22Rv1 (cell line): Measurements from ENCODE around the gene ORM1.
"Not testable (repeated sequence)": the region's sequence is repeated elsewhere in the genome, so short reads cannot be mapped to it uniquely, and the experiment has no call there.

Source experiments
- H3K27ac ChIP-seq: fragments of 450-650 bp; 2 replicates; pipeline ENCODE4 v1.5.1; 2017
- ZFX ChIP-seq: fragments of 450-650 bp; IDR thresholded peaks from 2 replicates; pipeline ENCODE4 v1.6.1; 2017; ENCODE audit warnings: antibody characterized with exemption, borderline replicate concordance
- TF ChIP-seq, protein P1 (sequence below): fragments of 450-650 bp; IDR thresholded peaks from 2 replicates; pipeline ENCODE4 v1.5.1; 2017; ENCODE audit warnings: mild to moderate bottlenecking

ORM1 gene

DNA sequence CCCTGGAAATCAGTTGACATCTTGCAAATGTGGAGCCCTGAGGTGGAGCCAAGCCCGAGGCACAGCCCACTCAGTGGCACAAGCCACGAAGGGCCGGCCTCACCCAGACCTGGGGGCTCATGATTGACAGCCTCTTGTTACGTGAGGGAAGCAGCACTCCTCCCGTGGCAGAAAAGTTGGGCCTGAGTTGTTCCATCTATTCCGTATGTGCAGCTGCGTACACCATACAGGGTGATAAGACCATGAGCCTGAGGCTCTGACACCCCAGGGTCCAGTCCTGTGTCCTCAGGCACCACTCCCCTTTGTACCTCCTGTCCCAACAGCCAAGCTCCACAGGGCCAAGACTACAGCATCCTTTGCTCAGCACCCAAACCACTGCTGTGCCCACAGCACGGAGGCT is 4.9 kb downstream of the ORM1 start:
- no peak for TF ChIP-seq ZFX
- TF ChIP-seq, protein P1, sequence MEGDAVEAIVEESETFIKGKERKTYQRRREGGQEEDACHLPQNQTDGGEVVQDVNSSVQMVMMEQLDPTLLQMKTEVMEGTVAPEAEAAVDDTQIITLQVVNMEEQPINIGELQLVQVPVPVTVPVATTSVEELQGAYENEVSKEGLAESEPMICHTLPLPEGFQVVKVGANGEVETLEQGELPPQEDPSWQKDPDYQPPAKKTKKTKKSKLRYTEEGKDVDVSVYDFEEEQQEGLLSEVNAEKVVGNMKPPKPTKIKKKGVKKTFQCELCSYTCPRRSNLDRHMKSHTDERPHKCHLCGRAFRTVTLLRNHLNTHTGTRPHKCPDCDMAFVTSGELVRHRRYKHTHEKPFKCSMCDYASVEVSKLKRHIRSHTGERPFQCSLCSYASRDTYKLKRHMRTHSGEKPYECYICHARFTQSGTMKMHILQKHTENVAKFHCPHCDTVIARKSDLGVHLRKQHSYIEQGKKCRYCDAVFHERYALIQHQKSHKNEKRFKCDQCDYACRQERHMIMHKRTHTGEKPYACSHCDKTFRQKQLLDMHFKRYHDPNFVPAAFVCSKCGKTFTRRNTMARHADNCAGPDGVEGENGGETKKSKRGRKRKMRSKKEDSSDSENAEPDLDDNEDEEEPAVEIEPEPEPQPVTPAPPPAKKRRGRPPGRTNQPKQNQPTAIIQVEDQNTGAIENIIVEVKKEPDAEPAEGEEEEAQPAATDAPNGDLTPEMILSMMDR = no peak

DNA sequence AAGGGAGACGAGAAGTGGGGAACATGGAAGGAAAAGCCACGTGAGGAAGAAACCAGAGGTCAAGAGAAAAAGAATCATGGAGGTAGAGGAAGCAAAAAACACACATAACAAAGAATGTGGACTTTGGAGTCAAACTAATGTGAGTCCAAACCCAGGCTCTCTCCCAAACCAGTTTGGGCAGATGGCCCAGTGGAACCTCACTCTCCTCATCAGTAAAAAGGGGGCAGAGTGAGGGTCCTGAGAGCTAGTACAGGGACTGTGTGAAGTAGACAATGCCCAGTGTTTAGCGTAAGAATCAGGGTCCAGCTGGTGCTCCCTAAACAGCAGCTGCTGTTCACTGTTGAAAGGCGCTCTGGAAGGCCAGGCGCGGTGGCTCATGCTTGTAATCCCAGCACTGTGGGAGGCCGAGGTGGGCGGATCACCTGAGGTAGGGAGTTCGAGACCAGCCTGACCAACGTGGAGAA is 5.5 kb downstream of the ORM1 start:
- not testable (repeated sequence) for H3K27ac ChIP-seq

More for the DNA sequence above, 4.9 kb downstream of the ORM1 start:
- H3K27ac ChIP-seq = no peak overlapping the region

DNA sequence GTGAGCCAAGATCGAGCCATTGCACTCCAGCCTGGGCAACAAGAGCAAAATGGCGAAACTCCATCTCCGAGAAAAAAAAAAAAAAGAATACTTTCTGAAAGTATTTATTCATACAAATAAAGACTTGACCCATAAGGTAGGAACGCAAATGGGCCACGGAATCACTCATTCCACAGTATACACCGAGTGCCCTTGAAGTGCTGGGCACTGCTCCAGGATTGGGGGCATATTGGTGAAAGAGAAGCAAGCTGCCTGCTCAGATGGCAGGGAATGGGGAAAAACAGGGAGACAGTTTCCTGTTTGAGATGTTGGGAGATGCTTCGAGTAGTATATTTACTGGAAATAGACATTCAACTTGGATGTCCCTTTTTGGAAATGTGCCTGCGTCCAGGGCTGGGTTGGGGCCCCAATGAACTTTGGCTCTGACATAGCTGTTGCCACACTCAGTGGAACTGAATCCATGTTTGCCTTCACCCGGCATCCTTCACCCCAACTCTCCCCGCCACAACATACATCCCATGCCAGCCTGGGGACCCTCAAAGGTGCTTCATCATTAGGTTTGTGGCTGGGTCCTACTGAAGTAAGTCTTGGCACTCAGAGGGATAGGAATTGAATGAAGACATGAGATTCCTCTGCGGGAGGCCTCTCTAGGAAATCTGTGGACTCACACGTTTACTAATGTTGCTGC is 6.2 kb downstream of the ORM1 start:
- not testable (repeated sequence) for H3K27ac ChIP-seq

DNA sequence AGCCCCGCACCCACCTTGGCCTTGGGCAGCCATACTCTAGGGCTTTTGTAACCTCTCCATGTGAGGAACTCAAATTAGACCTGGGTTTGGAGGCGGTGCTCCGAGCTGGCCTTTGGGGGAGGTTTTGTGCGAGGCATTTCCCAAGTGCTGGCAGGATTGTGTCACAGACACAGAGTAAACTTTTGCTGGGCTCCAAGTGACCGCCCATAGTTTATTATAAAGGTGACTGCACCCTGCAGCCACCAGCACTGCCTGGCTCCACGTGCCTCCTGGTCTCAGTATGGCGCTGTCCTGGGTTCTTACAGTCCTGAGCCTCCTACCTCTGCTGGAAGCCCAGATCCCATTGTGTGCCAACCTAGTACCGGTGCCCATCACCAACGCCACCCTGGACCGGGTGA is 6.7 kb downstream of the ORM1 start, which contains the start of gene ORM2:
Gene ORM2, plus strand, starts transcription at position 245 of the 398 bp plus-strand sequence. Its CDS starts 36 bp downstream, at position 281.
- H3K27ac ChIP-seq = not testable (repeated sequence)

DNA sequence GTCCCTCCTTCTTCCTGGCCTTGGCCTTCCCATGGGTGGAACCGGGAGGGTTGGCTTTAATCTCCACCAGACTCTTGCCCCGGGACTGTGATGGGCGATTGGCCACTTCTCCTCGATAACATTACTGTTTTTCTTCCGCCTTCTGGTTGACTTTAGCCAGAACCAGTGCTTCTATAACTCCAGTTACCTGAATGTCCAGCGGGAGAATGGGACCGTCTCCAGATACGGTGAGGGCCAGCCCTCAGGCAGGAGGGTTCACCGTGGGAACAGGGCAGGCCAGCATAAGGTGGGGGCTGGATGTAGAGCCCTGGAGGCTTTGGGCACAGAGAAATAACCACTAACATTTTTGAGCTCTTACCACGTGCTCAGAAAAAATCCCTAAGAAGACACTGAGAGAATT is 7.7 kb downstream of the ORM1 start:
- TF ChIP-seq, protein P1 = no peak
- TF ChIP-seq ZFX = no peak
- H3K27ac ChIP-seq = no peak overlapping the region

DNA sequence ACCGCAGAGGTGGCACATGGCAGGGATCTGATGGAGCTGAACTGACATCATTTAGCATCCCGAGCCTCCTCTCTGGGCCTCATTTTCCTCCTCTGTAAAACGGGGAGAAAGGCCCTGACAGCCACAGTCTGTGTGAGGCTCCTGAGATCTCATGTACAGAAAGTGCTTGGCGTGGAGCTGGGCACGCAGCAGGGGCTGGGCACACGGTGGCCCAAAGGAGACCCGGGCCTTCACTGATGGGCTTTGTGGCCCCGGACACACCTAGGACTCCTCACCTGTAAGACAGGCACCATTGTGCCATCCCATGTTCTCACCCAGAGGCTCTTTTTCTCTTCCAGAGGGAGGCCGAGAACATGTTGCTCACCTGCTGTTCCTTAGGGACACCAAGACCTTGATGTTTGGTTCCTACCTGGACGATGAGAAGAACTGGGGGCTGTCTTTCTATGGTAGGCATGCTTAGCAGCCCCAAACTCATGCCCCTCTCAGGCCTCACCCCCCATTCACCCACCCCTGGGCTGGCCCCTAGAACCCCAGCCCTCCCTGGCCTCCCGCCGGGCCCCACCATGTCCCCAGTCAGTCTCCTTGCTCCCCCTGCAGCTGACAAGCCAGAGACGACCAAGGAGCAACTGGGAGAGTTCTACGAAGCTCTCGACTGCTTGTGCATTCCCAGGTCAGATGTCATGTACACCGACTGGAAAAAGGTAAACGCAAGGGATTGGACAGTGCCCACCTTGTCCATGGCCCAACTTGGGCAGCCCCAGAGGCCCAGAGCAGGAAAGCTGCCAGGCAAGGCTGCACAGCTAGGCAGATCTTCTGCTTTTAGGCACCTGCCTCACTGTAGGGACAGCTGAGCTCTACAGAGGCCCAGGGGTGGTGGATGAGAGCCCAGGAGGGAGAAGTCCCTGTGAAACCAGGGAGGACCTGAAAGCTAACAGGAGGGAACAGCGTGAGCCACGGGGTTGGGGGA is 8.6 kb downstream of the ORM1 start:
- not testable (repeated sequence) for H3K27ac ChIP-seq

DNA sequence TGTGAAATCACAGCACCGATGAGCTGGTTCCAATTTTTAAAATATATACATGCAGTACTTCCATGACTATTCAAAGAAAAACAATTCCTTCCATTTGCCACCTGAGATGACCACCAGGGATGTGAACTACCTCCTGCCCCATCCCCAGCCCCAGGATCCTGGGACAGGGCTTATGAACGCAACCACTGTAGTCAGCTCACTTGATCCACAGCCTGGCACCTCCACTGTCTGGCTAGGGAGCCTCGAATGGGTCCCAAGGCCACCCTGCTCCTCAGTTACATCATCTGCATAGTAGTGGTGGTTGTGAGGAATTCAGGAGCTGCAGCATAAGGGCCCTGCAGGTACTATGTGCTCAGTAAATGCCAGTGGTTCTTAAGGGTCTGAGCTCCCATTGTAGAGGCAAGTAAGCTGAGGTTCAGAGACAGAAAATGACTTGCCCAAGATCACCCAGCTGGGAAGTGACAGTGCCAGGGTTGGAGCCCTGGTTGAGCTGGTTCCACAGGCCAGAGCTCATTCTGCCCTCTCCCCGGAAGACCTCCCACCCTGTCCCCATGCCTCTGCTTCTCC is 9.7 kb downstream of the ORM1 start:
- not testable (repeated sequence) for H3K27ac ChIP-seq

DNA sequence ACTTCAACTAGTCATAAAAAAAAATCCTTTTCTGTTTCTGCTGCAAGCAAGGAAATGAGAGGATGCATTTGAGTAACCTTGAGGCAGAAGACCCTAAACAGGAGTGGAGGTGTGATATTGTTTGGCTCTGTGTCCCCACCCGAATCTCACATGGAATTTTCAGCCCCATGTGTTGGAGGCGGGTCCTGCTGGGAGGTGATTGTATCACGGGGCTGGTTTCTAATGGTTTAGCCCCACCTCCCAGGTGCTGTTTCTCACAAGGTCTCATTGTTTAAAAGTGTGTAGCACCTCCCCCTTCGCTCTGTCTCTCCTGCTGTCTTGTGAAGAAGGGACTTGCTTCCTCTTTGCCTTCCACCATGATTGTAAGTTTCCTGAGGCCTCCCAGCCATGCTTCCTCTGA is 10.8 kb downstream of the ORM1 start:
- H3K27ac ChIP-seq = not testable (repeated sequence)

DNA sequence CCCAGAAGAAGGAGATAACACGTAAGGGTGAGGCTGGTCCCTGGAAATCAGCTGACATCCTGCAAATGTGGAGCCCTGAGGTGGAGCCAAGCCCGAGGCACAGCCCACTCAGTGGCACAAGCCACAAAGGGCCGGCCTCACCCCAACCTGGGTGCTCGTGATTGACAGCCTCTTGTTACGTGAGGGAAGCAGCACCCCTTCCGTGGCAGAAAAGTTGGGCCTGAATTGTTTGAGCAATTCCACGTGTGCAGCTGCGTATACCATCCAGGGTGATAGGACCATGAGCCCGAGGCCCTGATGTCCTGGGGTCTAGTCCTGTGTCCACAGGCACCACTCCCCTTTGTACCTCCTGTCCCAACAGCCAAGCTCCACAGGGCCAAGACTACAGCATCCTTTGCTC is 11.6 kb downstream of the ORM1 start:
- H3K27ac ChIP-seq = no peak overlapping the region
- TF ChIP-seq ZFX = no peak
- TF ChIP-seq, protein P1 = no peak

DNA sequence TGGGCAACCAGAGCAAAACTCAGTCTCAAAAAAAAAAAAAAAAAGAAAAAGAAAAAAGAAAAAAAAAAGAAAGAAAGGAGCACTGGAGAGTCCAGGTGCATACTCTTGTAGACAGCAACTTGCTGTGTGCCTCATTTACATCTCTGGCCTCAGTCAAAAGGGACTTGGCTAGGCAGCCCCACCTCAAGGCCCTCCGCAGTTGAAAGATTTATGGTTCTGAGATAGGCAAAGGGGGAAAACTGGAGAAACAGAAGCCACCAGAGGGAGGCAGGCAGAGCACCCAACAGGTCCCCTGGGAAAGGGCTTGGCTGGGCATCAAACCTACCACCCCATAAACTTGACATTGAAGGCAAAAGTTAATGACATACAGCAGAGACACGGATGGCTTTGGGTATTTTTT is 12.8 kb downstream of the ORM1 start:
- TF ChIP-seq, protein P1 = no peak
- no peak for TF ChIP-seq ZFX
- no peak overlapping the region for H3K27ac ChIP-seq
